GM12874 (cell line): Measurements from ENCODE around the gene USP46.

ENCODE experiments used
- CTCF ChIP-seq: IDR thresholded peaks from 2 replicates; pipeline ENCODE4 v1.5.1; 2011; ENCODE audit warnings: low read depth, mild to moderate bottlenecking, control low read depth, low read length, moderate library complexity; ENCODE audit not compliant: insufficient read depth

The USP46 gene

DNA sequence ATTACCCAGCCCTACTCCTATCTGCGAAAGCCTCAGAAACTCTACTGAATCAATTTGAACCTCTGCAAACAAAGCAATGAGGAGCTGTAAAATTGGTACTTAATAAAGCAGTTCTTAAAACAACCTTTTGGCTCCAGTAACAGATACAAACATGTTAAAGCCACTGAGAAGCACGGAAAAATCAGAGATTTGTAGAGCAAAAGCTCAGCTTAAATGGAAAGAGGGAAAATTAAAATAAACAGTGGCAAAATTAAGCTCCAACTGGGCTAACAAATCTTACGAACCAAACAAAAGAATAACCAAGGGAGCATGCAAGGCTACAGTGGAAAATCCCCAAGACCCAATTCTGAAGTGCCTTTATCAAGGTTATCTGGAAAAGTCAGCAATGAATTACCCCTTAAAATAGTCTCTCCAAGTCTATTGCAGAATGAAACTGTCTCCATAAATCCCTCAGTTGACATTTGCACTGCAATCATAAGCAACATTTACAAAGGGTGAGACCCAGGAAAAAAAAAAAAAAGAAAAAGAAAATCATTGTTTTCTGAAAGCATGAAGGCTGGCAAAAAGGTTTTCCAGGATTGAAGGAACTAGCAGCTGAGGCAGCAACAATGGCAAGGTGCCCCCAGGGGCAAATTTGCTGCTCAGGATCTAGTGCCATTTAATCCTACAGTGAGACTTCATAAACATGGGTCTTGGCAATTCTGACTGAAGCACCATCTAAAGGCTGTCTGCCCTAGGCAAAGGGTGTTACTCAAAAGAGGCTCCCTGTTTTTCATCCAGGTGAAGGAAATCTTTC, 40.1 kb downstream of the USP46 start:
- TF ChIP-seq CTCF, result no peak

GRCh38 chr4:52617336-52618020, 41.6 kb downstream of the USP46 start:
- no peak for TF ChIP-seq CTCF

DNA sequence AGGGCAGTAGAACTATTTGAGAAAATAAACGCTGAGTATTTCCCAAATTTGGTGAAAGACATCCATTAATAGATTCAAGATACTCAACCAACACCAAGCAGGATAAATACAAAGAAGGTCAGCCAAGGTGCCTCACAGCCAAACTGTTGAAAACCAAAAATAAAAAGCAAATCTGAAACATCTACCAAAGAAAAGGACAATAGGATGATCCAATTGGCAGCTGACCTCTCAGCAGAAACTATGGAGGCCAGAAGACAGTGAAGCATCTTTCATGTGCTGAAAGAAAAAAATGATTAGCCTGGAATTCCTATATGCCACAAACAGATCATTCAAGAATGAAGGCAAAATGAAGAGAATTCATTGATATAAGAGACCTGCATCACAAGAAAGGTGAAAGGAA, 44.9 kb downstream of the USP46 start:
- no peak for TF ChIP-seq CTCF

DNA sequence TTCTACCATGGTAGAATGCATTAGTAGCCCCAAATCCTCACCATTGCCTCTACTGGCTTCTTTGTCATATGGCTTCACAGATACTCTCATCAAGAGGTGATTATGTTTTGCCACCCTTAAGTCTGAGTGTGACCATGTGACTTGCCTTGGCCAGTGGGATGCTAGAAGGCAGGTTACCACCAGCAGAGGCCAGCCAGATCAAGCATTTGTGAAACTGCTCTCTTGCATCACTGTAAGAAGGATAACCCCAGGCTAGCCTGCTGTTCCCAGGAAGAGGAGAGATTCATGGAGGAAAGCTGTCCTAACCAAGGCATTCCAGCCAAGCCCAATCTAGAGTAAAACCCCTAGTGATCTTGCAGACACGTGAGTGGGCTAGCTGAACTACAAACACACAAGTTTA, 46.8 kb downstream of the USP46 start:
- no peak for TF ChIP-seq CTCF

DNA sequence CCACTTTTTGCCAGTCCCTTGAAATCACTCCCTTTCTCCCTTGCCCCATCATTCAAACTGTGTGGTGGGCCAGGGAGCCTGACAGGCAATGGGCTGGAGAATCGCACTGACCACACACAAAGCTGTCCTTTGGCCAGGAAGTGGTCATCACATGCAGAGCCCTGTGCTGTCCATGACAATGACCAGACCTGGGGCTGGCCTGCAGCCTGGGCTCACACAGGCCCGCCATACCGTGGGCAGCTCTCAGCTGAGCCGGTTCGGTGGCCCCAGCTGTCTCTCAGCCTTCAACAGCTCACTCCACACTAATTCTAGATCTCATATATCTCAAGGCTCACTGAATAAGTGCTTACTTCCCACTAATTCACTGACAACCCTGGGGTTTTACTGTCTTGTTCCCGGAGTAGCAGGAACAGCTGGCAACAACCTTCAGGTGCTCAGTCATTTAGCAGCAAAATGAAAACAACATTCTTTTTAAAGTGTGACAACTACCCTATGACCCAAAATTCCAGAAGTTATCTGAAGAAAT, 48.0 kb downstream of the USP46 start:
- no peak for TF ChIP-seq CTCF

- no peak for TF ChIP-seq CTCF
These were observed 52.4 kb downstream of the USP46 start for GRCh38 chr4:52606726-52607125.

GRCh38 chr4:52606040-52606439, 53.1 kb downstream of the USP46 start:
- TF ChIP-seq CTCF, result no peak
